OCI-M1 (cell line): ENCODE results near the gene PIK3R4.

Experiments
- DNase-seq: peaks from one replicate; lab custom pipeline; 2025; lab: John Stamatoyannopoulos, UW

The PIK3R4 gene

DNA sequence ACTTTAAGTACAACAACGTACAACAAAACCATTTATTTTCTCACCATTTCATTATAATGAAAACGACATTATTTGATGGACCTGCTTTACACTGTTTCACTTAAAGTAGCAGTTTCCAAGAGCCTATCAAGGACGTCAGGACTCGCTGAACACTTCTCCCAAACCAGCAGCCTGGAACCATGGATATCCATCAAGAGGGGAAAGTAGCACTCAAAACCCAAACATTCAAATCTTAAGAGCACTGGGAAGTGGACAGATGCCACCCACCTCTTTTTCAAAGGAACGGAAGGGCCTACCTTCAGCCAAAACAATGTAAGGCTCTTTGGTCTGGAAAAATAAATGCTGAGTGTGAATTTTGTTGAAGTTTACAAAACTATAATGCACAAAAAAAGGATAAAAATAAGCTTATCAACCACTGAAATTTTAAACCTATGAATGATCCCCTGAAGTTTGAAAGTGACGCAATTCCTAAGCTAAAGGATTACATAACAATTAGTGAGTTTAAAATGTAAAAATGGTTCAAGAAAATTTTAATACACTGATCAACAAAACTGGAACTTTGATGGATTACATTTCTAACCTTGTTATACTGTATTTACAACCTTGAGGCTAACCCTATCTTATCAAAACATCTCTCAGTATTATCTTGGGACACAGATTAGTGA is 4.6 kb downstream of the PIK3R4 start:
- no peak for DNase-seq

DNA sequence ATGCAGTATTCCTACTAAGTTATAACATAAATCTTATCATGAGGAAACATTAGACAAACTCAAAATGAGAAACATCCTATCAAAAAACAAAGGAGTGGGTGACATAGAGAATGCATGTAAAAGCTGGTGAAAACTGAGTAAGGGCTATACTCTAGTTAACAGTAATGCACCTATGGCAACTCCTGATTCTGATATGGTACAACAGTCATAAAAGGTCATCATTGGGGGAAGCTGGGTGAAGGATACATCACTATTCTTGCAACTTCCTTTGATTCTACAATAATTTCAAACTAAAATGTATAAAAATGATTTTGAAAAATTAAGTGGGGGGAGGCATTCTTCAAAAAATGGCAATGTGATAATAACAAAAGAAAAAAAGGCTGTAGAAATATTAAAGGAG is 6.8 kb downstream of the PIK3R4 start:
- DNase-seq: no peak

DNA sequence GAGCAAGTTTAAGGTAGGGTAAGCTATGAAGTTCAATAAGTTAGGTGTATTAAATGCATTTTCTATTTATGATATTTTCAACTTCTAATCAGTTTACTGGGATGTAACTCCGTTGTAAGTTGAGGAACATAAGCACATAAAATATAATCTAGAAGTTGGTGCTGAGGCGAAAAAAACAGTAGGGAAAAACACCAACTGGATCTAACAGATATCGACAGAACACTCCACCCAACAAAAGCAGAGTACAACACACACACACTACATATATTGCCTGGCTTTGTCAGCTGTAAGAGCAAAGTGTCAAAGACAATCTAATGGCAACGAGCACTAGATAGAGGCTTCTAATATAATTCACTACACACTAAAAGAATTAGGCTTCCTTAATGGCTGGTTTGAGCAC is 8.4 kb downstream of the PIK3R4 start:
- DNase-seq: no peak

DNA sequence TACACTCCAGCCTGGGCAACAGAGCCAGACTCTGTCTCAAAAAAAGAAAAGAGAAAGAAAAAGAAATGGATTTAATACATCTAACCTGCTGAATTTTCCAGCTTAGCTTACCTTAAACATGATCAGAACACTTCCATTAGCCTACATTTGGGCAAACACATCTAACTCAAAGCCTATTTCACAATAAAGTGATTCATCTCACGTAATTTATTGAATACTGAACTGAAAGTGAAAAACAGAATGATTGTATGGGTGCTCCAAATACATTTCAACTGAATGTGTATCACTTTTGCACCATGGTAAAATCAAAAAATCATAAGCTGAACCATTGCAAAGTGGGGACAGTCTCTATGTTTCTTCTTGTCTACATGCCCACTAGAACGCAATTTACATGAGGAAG is 9.0 kb downstream of the PIK3R4 start:
- no peak for DNase-seq

- DNase-seq: no peak
Measured at GRCh38 chr3:130733236-130733875, 13.3 kb downstream of the PIK3R4 start.

DNA sequence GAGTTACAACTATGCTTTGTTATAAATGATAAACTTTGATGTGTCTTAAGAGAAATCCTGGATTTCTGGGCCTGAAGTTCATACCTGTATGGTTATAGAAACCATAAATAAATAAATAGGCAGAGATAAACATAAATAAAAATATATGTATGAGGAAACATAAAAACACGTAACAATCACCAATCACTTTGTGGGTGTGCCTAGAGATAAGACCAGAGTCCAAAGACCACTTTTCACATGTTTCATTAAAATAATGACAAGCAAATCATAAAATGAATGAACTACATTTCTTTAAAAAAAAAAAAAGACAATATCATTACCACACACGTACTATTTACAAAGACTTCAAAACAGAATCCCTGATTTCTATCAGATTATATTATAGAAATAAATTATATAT is 14.1 kb downstream of the PIK3R4 start:
- no peak for DNase-seq

DNA sequence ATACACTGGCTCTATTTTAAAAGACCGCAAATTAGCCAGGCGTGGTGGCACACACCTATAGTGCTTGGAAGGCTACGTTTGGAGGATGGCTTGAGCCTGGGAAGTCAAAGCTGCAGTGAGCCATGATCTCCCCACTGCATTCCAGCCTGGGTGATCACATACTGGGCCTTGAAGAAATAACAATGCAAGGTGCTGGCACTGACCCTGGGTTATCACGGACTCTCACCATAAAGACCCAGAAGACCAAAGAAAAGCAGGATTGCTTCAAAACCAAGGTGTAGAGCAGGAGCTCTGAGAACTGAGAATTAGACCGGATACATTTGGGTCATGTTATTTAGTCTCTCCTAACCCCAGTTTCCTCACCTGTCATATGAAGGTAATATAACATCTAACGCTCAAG is 14.8 kb downstream of the PIK3R4 start:
- DNase-seq: no peak

- no peak for DNase-seq
Measured at GRCh38 chr3:130729154-130729553, 17.5 kb downstream of the PIK3R4 start.

GRCh38 chr3:130728037-130728436 is 18.6 kb downstream of the PIK3R4 start:
- no peak for DNase-seq

- no peak for DNase-seq
Measured at GRCh38 chr3:130725746-130726145, 20.9 kb downstream of the PIK3R4 start.

- DNase-seq: no peak
Measured at GRCh38 chr3:130715616-130716015, 31.0 kb downstream of the PIK3R4 start.

DNA sequence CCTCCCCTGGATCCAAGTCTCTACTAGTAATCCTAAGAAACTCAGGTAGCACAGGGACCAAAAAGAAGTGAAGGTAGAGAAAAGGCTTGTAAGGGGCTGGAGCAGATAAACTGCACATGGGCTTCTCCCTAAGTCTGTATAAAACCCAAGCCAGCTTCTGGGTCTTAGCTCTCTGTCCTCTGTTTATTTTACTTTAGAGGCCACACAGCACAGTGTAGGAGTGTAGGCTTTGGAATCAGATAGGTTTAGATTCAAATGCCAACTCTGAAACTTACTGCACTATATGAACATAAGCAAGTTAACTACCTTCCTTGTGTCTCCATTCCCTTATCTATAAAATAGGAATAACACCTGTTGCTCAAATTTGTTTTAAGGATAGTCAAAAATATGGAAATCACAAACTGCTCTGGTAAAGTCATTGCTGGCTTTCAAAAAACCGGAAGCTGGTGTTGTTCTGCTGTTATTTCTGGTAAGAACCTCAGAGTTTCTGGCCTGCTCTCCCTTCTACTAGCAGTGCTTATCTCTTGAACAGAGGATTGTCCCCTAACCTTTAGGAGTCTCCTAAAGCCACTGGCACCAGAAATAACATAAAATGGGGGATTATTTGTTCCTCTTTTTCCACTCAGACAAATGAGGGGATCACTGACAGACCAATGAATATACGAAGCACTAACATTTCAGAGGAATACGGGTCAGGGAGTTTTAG is 33.8 kb downstream of the PIK3R4 start:
- DNase-seq: peak; percentile 68

DNA sequence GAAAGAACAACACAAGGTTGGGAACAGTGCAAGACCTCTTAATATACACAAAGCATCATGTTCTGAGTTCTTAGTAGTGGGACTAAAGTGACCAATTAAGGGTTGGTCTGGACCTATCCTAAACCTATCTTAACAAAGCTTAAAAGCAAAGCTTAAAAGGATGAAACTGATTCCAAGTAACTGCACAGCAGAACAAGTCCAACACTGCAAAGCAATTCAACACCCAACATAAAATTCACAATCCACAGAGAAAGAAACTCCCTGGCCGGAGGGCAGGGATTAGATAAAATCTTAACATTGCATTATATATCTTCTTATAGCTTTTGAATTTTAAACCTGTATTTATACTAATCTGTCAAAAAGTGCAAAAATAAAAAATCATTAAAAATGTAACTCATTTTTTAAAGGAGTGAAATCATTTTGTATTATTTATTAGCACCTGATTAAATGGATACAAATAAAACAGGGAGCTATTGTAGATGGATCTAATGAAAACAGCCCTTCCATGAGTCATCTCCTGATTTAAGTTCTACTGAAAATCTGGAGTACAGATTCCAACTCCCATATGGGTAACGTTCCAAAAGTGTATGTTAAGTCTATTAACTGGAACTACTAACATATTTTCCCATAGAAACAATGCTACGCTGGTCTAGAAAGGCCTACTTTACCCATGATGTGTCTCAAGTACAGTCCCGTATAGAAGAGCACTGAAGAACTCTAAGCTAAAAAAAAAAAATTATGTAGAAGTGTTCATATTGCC is 34.9 kb downstream of the PIK3R4 start:
- no peak for DNase-seq

GRCh38 chr3:130709671-130710070 is 37.0 kb downstream of the PIK3R4 start:
- DNase-seq: no peak

GRCh38 chr3:130707902-130708601 is 38.6 kb downstream of the PIK3R4 start:
- no peak for DNase-seq

DNA sequence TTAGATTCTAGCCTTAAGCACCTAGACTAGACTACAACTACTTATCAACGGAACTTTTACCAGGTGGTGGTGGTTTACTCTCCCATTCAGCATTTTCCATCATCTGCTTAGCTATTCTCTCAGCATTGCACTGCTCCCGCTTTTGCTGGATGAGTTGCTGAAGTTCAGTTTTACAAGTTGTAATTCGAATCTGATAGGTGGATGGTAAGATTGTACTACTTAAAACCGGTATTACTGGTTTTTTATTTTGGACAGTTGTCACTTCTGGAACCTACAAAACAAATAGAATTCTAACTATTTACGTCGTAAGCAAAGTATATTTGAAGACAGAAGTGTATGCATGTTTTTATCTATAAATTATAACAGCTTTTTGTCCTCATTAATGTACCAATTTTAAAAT is 41.1 kb downstream of the PIK3R4 start:
- no peak for DNase-seq

DNA sequence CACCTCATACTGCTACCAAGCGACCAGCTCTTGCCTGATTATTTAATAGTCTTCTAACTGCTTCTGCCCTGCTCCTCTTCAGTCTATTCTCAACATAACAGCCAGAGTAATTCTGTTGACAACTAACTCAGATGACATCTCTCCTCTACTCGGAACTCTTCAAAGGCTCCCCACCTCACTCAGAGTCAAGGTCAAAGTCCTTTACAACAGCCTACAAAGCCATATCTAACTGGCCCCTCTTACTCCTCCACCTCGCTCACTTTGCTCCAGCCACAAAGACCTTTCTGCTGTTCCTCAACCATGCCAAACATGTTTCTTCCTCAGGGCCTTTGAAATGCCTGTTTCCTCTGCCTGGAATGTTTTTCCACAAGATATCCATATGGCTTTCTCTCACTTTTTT is 43.6 kb downstream of the PIK3R4 start:
- no peak for DNase-seq

DNA sequence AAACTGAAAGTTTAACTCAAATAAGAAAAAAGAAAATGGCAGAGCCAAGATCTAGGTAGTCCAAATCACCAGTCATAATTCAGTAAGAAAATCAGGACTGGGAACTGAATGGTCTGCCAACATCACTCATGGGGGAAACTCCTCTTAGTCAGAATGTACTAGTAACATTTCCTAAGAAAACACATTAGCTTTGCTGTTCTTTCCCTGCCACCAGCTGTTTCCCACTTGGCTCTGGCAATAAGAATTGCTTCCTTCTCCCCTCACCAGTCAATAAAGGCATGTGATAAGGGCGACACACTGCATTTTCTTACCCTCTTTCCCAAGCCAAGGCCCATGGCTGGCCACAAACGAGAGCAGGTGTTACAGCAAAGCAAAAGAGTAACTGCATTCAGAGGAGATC is 46.1 kb downstream of the PIK3R4 start:
- no peak for DNase-seq

DNA sequence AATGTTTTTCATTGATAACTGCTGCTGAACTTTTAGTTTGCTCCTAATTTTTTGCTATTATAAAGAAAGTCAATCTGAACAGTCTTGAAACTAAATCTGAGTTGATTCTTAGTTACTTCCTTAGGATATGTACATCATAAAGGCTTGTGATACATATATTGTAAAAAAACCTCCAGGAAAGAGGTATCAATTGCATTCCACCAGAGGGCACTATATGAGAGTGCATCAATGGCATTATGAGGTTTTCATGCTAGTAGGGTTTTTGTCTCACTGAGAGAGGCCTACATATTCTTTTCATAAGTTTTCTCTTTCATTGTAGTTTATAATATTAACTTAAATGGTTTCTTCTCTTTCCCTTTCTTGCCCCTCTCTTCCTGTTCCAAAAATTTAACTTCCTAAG is 46.9 kb downstream of the PIK3R4 start:
- peak; percentile 77 for DNase-seq

DNA sequence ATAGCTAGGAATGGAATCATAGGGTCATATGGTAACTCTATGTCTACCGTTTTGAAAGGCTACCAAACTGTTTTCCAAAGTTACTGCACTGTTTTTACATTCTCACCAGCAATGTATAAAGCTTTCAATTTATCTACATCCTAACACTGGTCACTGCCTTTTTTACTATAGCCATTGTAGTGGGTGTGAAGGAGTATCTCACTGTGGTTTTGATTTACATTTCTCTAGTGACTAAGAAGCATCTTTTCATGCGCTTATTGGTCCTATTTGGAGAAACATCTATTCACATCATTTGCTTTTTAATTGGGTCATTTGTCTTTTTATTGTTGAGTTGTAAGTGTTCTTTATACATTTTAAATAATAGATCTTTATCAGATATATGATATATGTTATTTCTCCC is 53.3 kb downstream of the PIK3R4 start:
- no peak for DNase-seq

DNA sequence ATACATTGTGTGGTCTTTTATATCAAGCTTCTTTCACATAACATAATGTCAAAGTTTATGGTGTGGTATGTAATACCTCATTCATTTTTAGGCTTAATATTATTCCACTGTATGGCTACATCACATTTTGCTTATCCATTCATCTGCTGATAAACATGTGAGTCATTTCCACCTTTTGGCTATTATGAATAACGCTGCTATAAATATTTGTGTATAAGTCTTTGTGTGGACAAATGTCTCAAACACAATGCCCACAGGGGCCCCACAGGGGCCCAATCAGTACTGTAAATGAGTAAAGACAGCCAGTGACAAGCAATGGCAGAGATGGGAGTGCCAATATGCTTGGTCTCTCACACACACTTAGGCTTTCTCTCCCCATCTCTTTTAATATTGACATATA is 54.2 kb downstream of the PIK3R4 start:
- no peak for DNase-seq
